Natural killer cell (primary cell): ENCODE data around the gene ERN1. TPM values are rescaled to one million over a fixed set of nuclear protein-coding genes. Genes with fewer than 3 reads are reported as not detected.
"Not testable (repeated sequence)": the region's sequence is repeated elsewhere in the genome, so short reads cannot be mapped to it uniquely, and the experiment has no call there.

Experiments used
- ATAC-seq, 3 donors: fragments of 150-1000 bp in 2 of 3; fragments of 200-7000 bp in 1 of 3; cut with Tn5 transposase; 1 replicate in 1 of 3; 2 replicates in 2 of 3; pipeline ENCODE4 v1.10.0; 2021; ENCODE audit warnings: mild to moderate bottlenecking in 2 of 3, moderate library complexity in 2 of 3
- DNase-seq, 2 donors: peaks; one replicate each; pipeline versions ENCODE4 v3.0.0 to v3.0.0-alpha.2; 2013 to 2021; ENCODE audit warnings: mixed read lengths in 1 of 2
- H3K27ac ChIP-seq: one replicate; pipeline ENCODE4 v1.5.1; 2013; ENCODE audit warnings: mild to moderate bottlenecking, low read length
- H3K27me3 ChIP-seq: one replicate; pipeline ENCODE4 v1.6.1; 2013; ENCODE audit warnings: low read length; ENCODE audit not compliant: control insufficient read depth, insufficient read depth
- H3K36me3 ChIP-seq: one replicate; pipeline ENCODE4 v1.6.1; 2013; ENCODE audit warnings: low read length; ENCODE audit not compliant: control insufficient read depth, insufficient read depth
- H3K4me1 ChIP-seq: one replicate; pipeline ENCODE4 v1.6.1; 2013; ENCODE audit warnings: low read length; ENCODE audit not compliant: control insufficient read depth, insufficient read depth
- H3K4me3 ChIP-seq: one replicate; pipeline ENCODE4 v1.5.1; 2013; ENCODE audit warnings: low read length
- H3K9me3 ChIP-seq: one replicate; pipeline ENCODE4 v1.6.1; 2013; ENCODE audit warnings: low read length; ENCODE audit not compliant: control insufficient read depth, insufficient read depth
- H3K27ac Mint-ChIP-seq, 2 donors: one replicate each; pipeline ENCODE4 v1.8.0; 2022; ENCODE audit warnings: mild to moderate bottlenecking in 2 of 2, mixed read lengths in 2 of 2, moderate library complexity in 1 of 2
- H3K27me3 Mint-ChIP-seq, 2 donors: one replicate each; pipeline ENCODE4 v1.8.0; 2022; ENCODE audit warnings: low read depth in 2 of 2, mixed read lengths in 2 of 2
- H3K36me3 Mint-ChIP-seq: one replicate; pipeline ENCODE4 v1.8.0; 2022; ENCODE audit warnings: mixed read lengths
- H3K4me1 Mint-ChIP-seq, 2 donors: one replicate each; pipeline ENCODE4 v1.8.0; 2022; ENCODE audit warnings: mixed read lengths in 2 of 2
- H3K4me3 Mint-ChIP-seq: one replicate; pipeline ENCODE4 v1.8.0; 2022; ENCODE audit warnings: mild to moderate bottlenecking, moderate library complexity, mixed read lengths
- H3K9me3 Mint-ChIP-seq, 2 donors: one replicate each; pipeline ENCODE4 v1.8.0; 2022; ENCODE audit warnings: mixed read lengths in 2 of 2
- CTCF ChIP-seq: fragments of 200-600 bp; IDR thresholded peaks from one replicate; pipeline ENCODE4 v1.8.0; 2022; ENCODE audit warnings: antibody characterized with exemption
- WGBS: methylation state at CpG from one replicate; pipeline ENCODE4 v1.1.7; 2013; ENCODE audit warnings: missing lambda C conversion rate; ENCODE audit not compliant: insufficient coverage; 5-methylcytosine and 5-hydroxymethylcytosine counted together
- intact Hi-C: fragments of 100-400 bp; cut with micrococcal nuclease; formaldehyde crosslinking; loops from one replicate; pipeline ENCODE4 v1.14.2; 2022
- total RNA-seq, 4 donors: library from RNA; stranded (reverse); fragments of 120-200 nt in 1 of 4; gene quantifications; one replicate each; pipeline versions ENCODE4 v1.2.3 to v1.2.4, GENCODE V29; 2013 to 2022

Gene ERN1
- total RNA-seq, 3 donors from 2014 or later (not counting 1 experiment from before 2014, with no cell fraction given): 52.9 to 90.5 (median 67.2) TPM

DNA sequence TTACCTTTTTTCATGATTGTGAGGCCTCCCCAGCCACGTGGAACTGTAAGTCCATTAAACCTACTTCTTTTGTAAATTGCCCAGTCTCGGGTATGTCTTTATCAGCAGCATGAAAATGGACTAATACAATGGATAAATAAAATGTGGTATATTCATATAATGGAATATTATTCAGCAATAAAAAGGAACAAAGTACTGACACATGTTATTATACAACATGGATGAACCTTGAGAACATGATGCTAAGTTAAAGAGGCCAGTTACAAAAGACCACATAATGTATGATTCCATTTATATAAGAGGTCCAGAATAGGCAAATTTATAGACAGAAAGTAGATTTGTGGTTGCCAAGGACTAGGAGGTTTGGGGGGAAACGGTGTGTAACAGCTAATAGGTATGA, 5.3 kb downstream of the ERN1 start:
- Histone ChIP-seq H3K4me3 (no peak overlapping the region), H3K27ac (no peak overlapping the region), H3K27me3 (no peaks in the 10 kb centered on the region), H3K4me1 (peaks cover 16% of the 10 kb centered on the region), H3K9me3 (no peaks in the 10 kb centered on the region), H3K36me3 (peaks cover 2% of the 10 kb centered on the region)
- intact Hi-C loops: no loop called here
- peaks cover 28 to 55% of the 10 kb centered on the region in 2 donors for H3K4me1 Mint-ChIP-seq
- no peak overlapping the region for H3K27ac Mint-ChIP-seq
- no peak for TF ChIP-seq CTCF
- no peaks in the 10 kb centered on the region for H3K27me3 Mint-ChIP-seq
- H3K9me3 Mint-ChIP-seq: no peaks in the 10 kb centered on the region
- H3K4me3 Mint-ChIP-seq: no peak overlapping the region
- ATAC-seq: no peak
- H3K36me3 Mint-ChIP-seq: no peaks in the 10 kb centered on the region
- WGBS: 95% methylated on average over 2 of the region's 3 CpGs
- DNase-seq: no peak

DNA sequence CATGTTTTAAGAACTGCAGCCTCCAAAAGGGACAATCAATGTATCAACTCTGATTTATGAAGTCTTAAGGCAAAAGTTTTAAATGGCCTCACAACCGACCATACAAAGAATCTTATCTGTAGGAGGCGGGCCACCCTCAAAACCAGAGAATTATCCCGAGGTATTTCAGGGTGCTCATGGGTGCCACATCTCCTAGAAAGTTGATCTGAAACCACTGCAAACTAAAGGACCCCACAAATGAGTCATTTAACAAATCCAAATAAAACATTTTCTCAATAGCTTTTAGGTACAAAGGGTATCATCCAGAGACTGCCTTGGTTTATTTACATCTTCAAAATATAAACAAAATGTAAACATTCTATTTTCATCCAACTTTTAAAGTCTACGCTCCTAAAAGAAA, 6.8 kb downstream of the ERN1 start:
- WGBS: 87% methylated on average over 4 of the region's 4 CpGs
- no peak overlapping the region for H3K4me3 ChIP-seq
- Mint-ChIP-seq H3K4me3 (no peak overlapping the region), H3K27me3 (no peaks in the 10 kb centered on the region), H3K9me3 (no peaks in the 10 kb centered on the region), H3K36me3 (no peaks in the 10 kb centered on the region), H3K4me1 (peaks cover 22 to 55% of the 10 kb centered on the region in 2 donors), H3K27ac (no peak overlapping the region)
- H3K27me3 ChIP-seq: no peaks in the 10 kb centered on the region
- H3K27ac ChIP-seq: no peak overlapping the region
- peaks cover 14% of the 10 kb centered on the region for H3K4me1 ChIP-seq
- TF ChIP-seq CTCF: no peak
- DNase-seq: no peak
- no peaks in the 10 kb centered on the region for H3K9me3 ChIP-seq
- intact Hi-C loops: no loop called here
- ATAC-seq: no peak
- peaks cover 2% of the 10 kb centered on the region for H3K36me3 ChIP-seq

DNA sequence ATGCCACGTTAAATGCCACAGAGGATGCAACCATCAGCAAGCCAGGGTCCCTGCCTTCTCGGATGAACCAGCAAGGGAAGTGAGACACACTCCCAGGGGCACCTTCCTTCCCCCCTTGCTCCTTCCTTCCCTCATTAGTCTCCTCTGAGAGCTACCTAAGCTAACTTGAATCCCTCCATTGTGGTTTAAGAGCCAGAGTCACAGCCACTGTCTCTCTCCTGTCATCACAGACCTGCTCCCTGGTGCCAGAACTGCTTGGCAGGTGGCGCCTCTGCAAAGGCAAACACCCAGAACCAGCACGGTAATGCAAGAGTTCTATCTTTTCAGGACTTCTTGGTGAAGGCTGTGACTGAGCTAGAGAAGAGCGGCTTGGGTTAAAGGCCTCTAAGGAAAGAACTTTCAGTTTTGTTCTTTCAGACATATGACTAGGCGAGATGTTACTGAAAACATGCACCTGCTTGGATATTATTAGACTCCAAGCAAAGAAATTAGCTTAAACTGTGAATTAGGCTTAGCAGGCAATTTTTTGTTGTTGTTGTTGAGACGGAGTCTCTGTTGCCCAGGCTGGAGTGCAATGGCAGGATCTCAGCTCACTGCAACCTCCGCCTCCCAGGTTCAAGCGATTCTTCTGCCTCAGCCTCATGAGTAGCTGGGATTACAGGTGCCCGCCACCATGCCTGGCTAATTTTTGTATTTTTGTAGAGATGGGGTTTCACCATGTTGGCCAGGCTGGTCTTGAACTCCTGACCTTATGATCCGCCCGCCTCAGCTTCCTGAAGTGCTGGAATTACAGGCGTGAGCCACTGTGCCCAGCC, 8.8 kb downstream of the ERN1 start:
- H3K9me3 ChIP-seq, H3K27me3 Mint-ChIP-seq, intact Hi-C loops, H3K27me3 ChIP-seq, H3K36me3 Mint-ChIP-seq, H3K36me3 ChIP-seq, H3K9me3 Mint-ChIP-seq, H3K4me3 Mint-ChIP-seq, H3K4me3 ChIP-seq: not testable (repeated sequence)
- ATAC-seq (peak in 2 of 3 donors; percentile 49 to 58), DNase-seq (peak in 1 of 2 donors; percentile 51)
- H3K27ac Mint-ChIP-seq: peak overlapping the region in 1 of 2 donors; percentile 84
- WGBS: 64% methylated on average over 13 of the region's 13 CpGs
- Histone ChIP-seq H3K27ac (peak overlapping the region; percentile 55), H3K4me1 (peaks cover 14% of the 10 kb centered on the region)
- H3K4me1 Mint-ChIP-seq: peaks cover 10 to 48% of the 10 kb centered on the region in 2 donors

DNA sequence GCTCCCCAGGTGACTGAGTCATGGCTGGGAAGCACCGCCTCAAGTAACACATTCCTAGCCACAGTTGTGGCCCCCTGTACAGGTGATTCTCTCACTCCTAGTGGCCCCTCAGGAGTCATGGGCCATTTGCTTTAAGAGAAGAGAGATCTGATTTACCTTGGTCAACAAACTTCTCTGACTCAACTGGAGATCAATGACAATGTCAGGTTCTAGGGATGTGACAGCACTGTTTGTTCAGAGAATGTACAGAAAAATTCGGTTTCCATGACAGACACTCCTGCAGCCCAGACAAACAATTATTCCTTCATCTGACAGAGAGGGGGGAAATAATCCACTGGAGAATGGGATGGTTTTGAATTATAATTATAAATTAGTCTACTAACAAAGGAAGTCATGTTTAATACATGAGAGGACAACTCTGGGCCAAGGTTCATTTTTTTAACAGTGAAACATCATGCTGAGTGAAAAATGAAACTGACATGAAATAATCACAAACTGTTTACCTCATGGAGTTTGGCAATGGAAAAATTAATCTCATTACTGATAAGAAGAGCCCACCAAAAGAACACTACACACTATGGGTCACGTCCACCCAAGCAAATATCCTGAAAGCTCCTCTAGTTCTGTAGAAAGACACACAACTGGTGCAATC, 9.7 kb downstream of the ERN1 start:
- H3K9me3 ChIP-seq: no peaks in the 10 kb centered on the region
- no peak for TF ChIP-seq CTCF
- no peaks in the 10 kb centered on the region for H3K27me3 Mint-ChIP-seq
- H3K27ac Mint-ChIP-seq: peak overlapping the region; percentile 16 to 84
- no peaks in the 10 kb centered on the region for H3K36me3 Mint-ChIP-seq
- WGBS: 90% methylated on average over 2 of the region's 3 CpGs
- ATAC-seq (no peak), DNase-seq (no peak)
- no peaks in the 10 kb centered on the region for H3K9me3 Mint-ChIP-seq
- H3K4me1 Mint-ChIP-seq: peaks cover 10 to 48% of the 10 kb centered on the region in 2 donors
- peaks cover 2% of the 10 kb centered on the region for H3K36me3 ChIP-seq
- no peak overlapping the region for H3K4me3 Mint-ChIP-seq
- no peaks in the 10 kb centered on the region for H3K27me3 ChIP-seq
- H3K27ac ChIP-seq: peak overlapping the region; percentile 55
- intact Hi-C loops: no loop called here
- H3K4me3 ChIP-seq: no peak overlapping the region
- H3K4me1 ChIP-seq: peaks cover 16% of the 10 kb centered on the region
